H9 (cell line): Measurements from ENCODE around the gene TSFM. TPM values are rescaled to one million over a fixed set of nuclear protein-coding genes. Genes with fewer than 3 reads are reported as not detected.

Experiments
- DNase-seq: peaks from one replicate; pipeline ENCODE4 v3.0.0-alpha.2; 2017
- H2AFZ ChIP-seq: one replicate; pipeline ENCODE4 v1.6.1; 2013; ENCODE audit warnings: mild to moderate bottlenecking, low read length, control low read depth, moderate library complexity
- H2AK5ac ChIP-seq: 2 replicates; pipeline ENCODE4 v1.6.1; 2013; ENCODE audit warnings: low read length, control low read depth, mixed read lengths; ENCODE audit not compliant: insufficient read length
- H2BK120ac ChIP-seq: one replicate; pipeline ENCODE4 v1.6.1; 2013; ENCODE audit warnings: low read depth, mild to moderate bottlenecking, low read length, control low read depth, inconsistent platforms; ENCODE audit not compliant: poor library complexity, severe bottlenecking
- H2BK12ac ChIP-seq: 2 replicates; pipeline ENCODE4 v1.6.1; 2013; ENCODE audit warnings: low read length, control low read depth, mixed read lengths, low read depth; ENCODE audit not compliant: insufficient read length
- H2BK15ac ChIP-seq: 2 replicates; pipeline ENCODE4 v1.6.1; 2013; ENCODE audit warnings: low read depth, low read length, control low read depth
- H2BK20ac ChIP-seq: one replicate; pipeline ENCODE4 v1.6.1; 2013; ENCODE audit warnings: low read depth, mild to moderate bottlenecking, low read length, control low read depth, inconsistent platforms; ENCODE audit not compliant: poor library complexity, severe bottlenecking
- H2BK5ac ChIP-seq: 2 replicates; pipeline ENCODE4 v1.6.1; 2013; ENCODE audit warnings: low read length, control low read depth, mixed read lengths; ENCODE audit not compliant: insufficient read length
- H3K14ac ChIP-seq: 2 replicates; pipeline ENCODE4 v1.6.1; 2013; ENCODE audit warnings: low read length, control low read depth; ENCODE audit not compliant: insufficient read depth
- H3K18ac ChIP-seq: 2 replicates; pipeline ENCODE4 v1.6.1; 2013; ENCODE audit warnings: low read depth, mild to moderate bottlenecking, mixed read lengths, low read length, control low read depth; ENCODE audit not compliant: insufficient read length
- H3K23ac ChIP-seq: 2 replicates; pipeline ENCODE4 v1.6.1; 2013; ENCODE audit warnings: low read length, control low read depth, mixed read lengths, low read depth; ENCODE audit not compliant: insufficient read length
- H3K23me2 ChIP-seq: 2 replicates; pipeline ENCODE4 v1.6.1; 2013; ENCODE audit warnings: low read depth, mild to moderate bottlenecking, mixed read lengths, low read length, control low read depth; ENCODE audit not compliant: insufficient read length, poor library complexity, severe bottlenecking
- H3K27ac ChIP-seq: 2 replicates; pipeline ENCODE4 v1.5.1; 2013; ENCODE audit warnings: low read length, control low read depth, mixed read lengths, low read depth; ENCODE audit not compliant: insufficient read length
- H3K27me3 ChIP-seq: 2 replicates; pipeline ENCODE4 v1.6.1; 2013; ENCODE audit warnings: low read length, control low read depth, inconsistent platforms; ENCODE audit not compliant: insufficient read depth
- H3K4ac ChIP-seq: 2 replicates; pipeline ENCODE4 v1.6.1; 2013; ENCODE audit warnings: low read depth, mild to moderate bottlenecking, control low read depth, inconsistent platforms, low read length, moderate library complexity
- H3K4me1 ChIP-seq: 2 replicates; pipeline ENCODE4 v1.6.1; 2013; ENCODE audit warnings: low read length, control low read depth, inconsistent platforms; ENCODE audit not compliant: insufficient read depth
- H3K4me2 ChIP-seq: 2 replicates; pipeline ENCODE4 v1.6.1; 2013; ENCODE audit warnings: low read length, control low read depth, mixed read lengths; ENCODE audit not compliant: insufficient read length, insufficient read depth
- H3K56ac ChIP-seq: 2 replicates; pipeline ENCODE4 v1.6.1; 2013; ENCODE audit warnings: low read depth, mild to moderate bottlenecking, mixed read lengths, low read length, control low read depth; ENCODE audit not compliant: insufficient read length
- H3K79me1 ChIP-seq: 2 replicates; pipeline ENCODE4 v1.6.1; 2013; ENCODE audit warnings: low read depth, mild to moderate bottlenecking, moderate library complexity, low read length, control low read depth, inconsistent platforms; ENCODE audit not compliant: insufficient read depth, poor library complexity, severe bottlenecking
- H3K79me2 ChIP-seq: 2 replicates; pipeline ENCODE4 v1.6.1; 2013; ENCODE audit warnings: low read length, control low read depth, inconsistent platforms; ENCODE audit not compliant: insufficient read depth
- H3K9ac ChIP-seq: 2 replicates; pipeline ENCODE4 v1.6.1; 2013; ENCODE audit warnings: low read length, control low read depth, mixed read lengths; ENCODE audit not compliant: insufficient read length; ENCODE audit errors: extremely low read depth
- H3K9me3 ChIP-seq: one replicate; pipeline ENCODE4 v1.6.1; 2013; ENCODE audit warnings: low read depth, low read length, inconsistent platforms; ENCODE audit not compliant: control insufficient read depth
- H3T11ph ChIP-seq: one replicate; pipeline ENCODE4 v1.6.1; 2013; ENCODE audit warnings: mild to moderate bottlenecking, low read length, control low read depth, inconsistent platforms
- H4K20me1 ChIP-seq: one replicate; pipeline ENCODE4 v1.6.1; 2013; ENCODE audit not compliant: control insufficient read depth, insufficient read length, insufficient read depth
- H4K5ac ChIP-seq: 2 replicates; pipeline ENCODE4 v1.6.1; 2013; ENCODE audit warnings: low read depth, mild to moderate bottlenecking, mixed read lengths, low read length, control low read depth; ENCODE audit not compliant: insufficient read length
- H4K8ac ChIP-seq: replicated peaks from 2 replicates; pipeline ENCODE4 v1.6.1; 2013; ENCODE audit warnings: low read length, control low read depth, mixed read lengths, low read depth; ENCODE audit not compliant: insufficient read length
- H4K91ac ChIP-seq: 2 replicates; pipeline ENCODE4 v1.6.1; 2013; ENCODE audit warnings: low read depth, mild to moderate bottlenecking, moderate library complexity, mixed read lengths, low read length, control low read depth; ENCODE audit not compliant: insufficient read length
- H3K27ac Mint-ChIP-seq, 3 experiments: 2 replicates in 2 of 3; 3 replicates in 1 of 3; pipeline ENCODE4 v1.8.0; 2020 to 2021; ENCODE audit warnings: mixed read lengths in 3 of 3, mild to moderate bottlenecking in 1 of 3, moderate library complexity in 1 of 3
- H3K27me3 Mint-ChIP-seq: 2 replicates; pipeline ENCODE4 v1.8.0; 2021; ENCODE audit warnings: low read depth, mild to moderate bottlenecking, moderate library complexity, mixed read lengths
- H3K36me3 Mint-ChIP-seq, 3 experiments: 2 replicates in 2 of 3; 3 replicates in 1 of 3; pipeline ENCODE4 v1.8.0; 2020 to 2021; ENCODE audit warnings: low read depth in 3 of 3, mixed read lengths in 3 of 3; ENCODE audit not compliant: insufficient read depth in 1 of 3
- H3K4me1 Mint-ChIP-seq, 2 experiments: 2 replicates each; pipeline ENCODE4 v1.8.0; 2020; ENCODE audit warnings: mixed read lengths in 2 of 2
- H3K4me3 Mint-ChIP-seq, 2 experiments: 2 replicates in 1 of 2; 3 replicates in 1 of 2; pipeline ENCODE4 v1.8.0; 2020 to 2021; ENCODE audit warnings: mild to moderate bottlenecking in 2 of 2, mixed read lengths in 2 of 2, moderate library complexity in 1 of 2
- H3K9me3 Mint-ChIP-seq, 2 experiments: 2 replicates in 1 of 2; 3 replicates in 1 of 2; pipeline ENCODE4 v1.8.0; 2020; ENCODE audit warnings: mild to moderate bottlenecking in 2 of 2, mixed read lengths in 2 of 2, moderate library complexity in 1 of 2
- CTCF ChIP-seq: fragments of 200-600 bp; sonication (generic); conservative IDR thresholded peaks from 3 replicates; pipeline ENCODE4 v1.8.0; 2021; ENCODE audit warnings: antibody characterized with exemption, mild to moderate bottlenecking
- WGBS: extraction: QIAGEN DNeasy Blood & Tissue Kit; methylation state at CpG from one replicate; pipeline ENCODE4 v1.1.7; 2013; ENCODE audit warnings: missing lambda C conversion rate, low lambda C conversion rate, mixed read lengths; ENCODE audit not compliant: insufficient read length; ENCODE audit errors: extremely low coverage; 5-methylcytosine and 5-hydroxymethylcytosine counted together
- total RNA-seq: library from RNA; stranded (reverse); gene quantifications from 2 replicates; pipeline ENCODE4 v1.2.1, GENCODE V29; 2021

Gene TSFM
- total RNA-seq, 1 experiment from 2014 or later = 50.2 TPM

GRCh38 chr12:57826400-57826799, 43.8 kb downstream of the TSFM start:
- Histone ChIP-seq H3K79me1 (no peaks in the 10 kb centered on the region), H3K4me1 (no peaks in the 10 kb centered on the region), H2BK120ac (no peak overlapping the region), H3K9me3 (no peaks in the 10 kb centered on the region), H3K56ac (no peak overlapping the region), H3K23me2 (no peaks in the 10 kb centered on the region), H4K91ac (no peak overlapping the region), H3K79me2 (no peaks in the 10 kb centered on the region; the same call in 1 of the 2 replicates), H4K8ac (no peak overlapping the region), H3K23ac (no peak overlapping the region), H2AFZ (no peak overlapping the region), H2AK5ac (no peak overlapping the region), H3K4me2 (no peak overlapping the region), H2BK15ac (no peak overlapping the region), H3K9ac (no peak overlapping the region), H3K27ac (no peak overlapping the region), H2BK12ac (no peak overlapping the region), H2BK5ac (no peak overlapping the region), H3K18ac (no peak overlapping the region), H3K27me3 (no peaks in the 10 kb centered on the region), H3K14ac (no peak overlapping the region), H3T11ph (no peak overlapping the region), H2BK20ac (no peak overlapping the region), H4K5ac (no peak overlapping the region), H4K20me1 (no peaks in the 10 kb centered on the region), H3K4ac (no peak overlapping the region)
- DNase-seq = no peak
- H3K9me3 Mint-ChIP-seq = no peaks in the 10 kb centered on the region
- no peak for TF ChIP-seq CTCF
- no CpG with 5 or more reads among the region's 2 CpGs for WGBS
- peaks cover 52 to 78% (median 78%) of the 10 kb centered on the region in 3 experiments for H3K36me3 Mint-ChIP-seq
- peaks cover under 1 to 4% of the 10 kb centered on the region in 2 experiments; a peak in 3 of 4 replicates for H3K4me1 Mint-ChIP-seq
- H3K27me3 Mint-ChIP-seq = no peaks in the 10 kb centered on the region; the same call in 1 of the 2 replicates
- H3K4me3 Mint-ChIP-seq = no peak overlapping the region
- H3K27ac Mint-ChIP-seq = no peak overlapping the region
